ENCODE results near the gene MZT2A. TPM values are rescaled to one million over a fixed set of nuclear protein-coding genes. Genes with fewer than 3 reads are reported as not detected.
"Not testable (repeated sequence)": the region's sequence is repeated elsewhere in the genome, so short reads cannot be mapped to it uniquely, and the experiment has no call there.

The MZT2A gene
- total RNA-seq, 2 experiments from 2014 or later: 158 to 162 TPM

GRCh38 chr2:131476363-131476762 is 15.8 kb downstream of the MZT2A start:
- H3K27ac Mint-ChIP-seq; POLR2A ChIA-PET; intact Hi-C loops (cut with micrococcal nuclease); H3K27me3 Mint-ChIP-seq; H3K4me1 Mint-ChIP-seq (ENCODE audit: low read depth); H3K36me3 Mint-ChIP-seq (ENCODE audit: low read depth); ATAC-seq; H3K9me3 Mint-ChIP-seq; H3K4me3 Mint-ChIP-seq; DNase-seq; CTCF ChIA-PET: not testable (repeated sequence)

- POLR2A ChIA-PET: no interaction called here
- Mint-ChIP-seq H3K27ac (no peak within 1 kb of the TSS), H3K4me1 (ENCODE audit: low read depth) (peaks cover 3% of the 10 kb centered on the region), H3K27me3 (no peaks in the 10 kb centered on the region), H3K4me3 (no peak within 1 kb of the TSS), H3K36me3 (ENCODE audit: low read depth) (peaks cover 4% of the 10 kb centered on the region), H3K9me3 (no peaks in the 10 kb centered on the region)
- intact Hi-C loops (cut with micrococcal nuclease): no loop called here
- CTCF ChIA-PET: no interaction called here
- no peak for TF ChIP-seq CTCF (IDR thresholded peaks at IDR 0.05)
- no peak for DNase-seq
- ATAC-seq: no peak
Observed at GRCh38 chr2:131475831-131476230, 16.4 kb downstream of the MZT2A start, which contains the start of gene TUBA3D. Gene TUBA3D (plus strand): TSS chr2:131476119. CDS start chr2:131476200, 81 bp downstream.

GRCh38 chr2:131473266-131473665 is 18.9 kb downstream of the MZT2A start:
- ATAC-seq; POLR2A ChIA-PET; H3K9me3 Mint-ChIP-seq; H3K27ac Mint-ChIP-seq; H3K27me3 Mint-ChIP-seq; intact Hi-C loops (cut with micrococcal nuclease); H3K36me3 Mint-ChIP-seq (ENCODE audit: low read depth); H3K4me1 Mint-ChIP-seq (ENCODE audit: low read depth); H3K4me3 Mint-ChIP-seq; DNase-seq; CTCF ChIA-PET: not testable (repeated sequence)

- H3K27me3 Mint-ChIP-seq; CTCF ChIA-PET; H3K4me3 Mint-ChIP-seq; H3K27ac Mint-ChIP-seq; POLR2A ChIA-PET; H3K36me3 Mint-ChIP-seq (ENCODE audit: low read depth); H3K9me3 Mint-ChIP-seq; H3K4me1 Mint-ChIP-seq (ENCODE audit: low read depth); intact Hi-C loops (cut with micrococcal nuclease); ATAC-seq; DNase-seq: not testable (repeated sequence)
Observed at GRCh38 chr2:131471624-131472023, 20.6 kb downstream of the MZT2A start.

- H3K36me3 Mint-ChIP-seq (ENCODE audit: low read depth); intact Hi-C loops (cut with micrococcal nuclease); DNase-seq; CTCF ChIA-PET; POLR2A ChIA-PET; H3K4me1 Mint-ChIP-seq (ENCODE audit: low read depth); H3K27me3 Mint-ChIP-seq; H3K4me3 Mint-ChIP-seq; H3K9me3 Mint-ChIP-seq; ATAC-seq; H3K27ac Mint-ChIP-seq: not testable (repeated sequence)
Observed at GRCh38 chr2:131470944-131471343, 21.3 kb downstream of the MZT2A start.

- POLR2A ChIA-PET; H3K27me3 Mint-ChIP-seq; intact Hi-C loops (cut with micrococcal nuclease); DNase-seq; H3K36me3 Mint-ChIP-seq (ENCODE audit: low read depth); H3K9me3 Mint-ChIP-seq; ATAC-seq; H3K4me3 Mint-ChIP-seq; H3K4me1 Mint-ChIP-seq (ENCODE audit: low read depth); H3K27ac Mint-ChIP-seq: not testable (repeated sequence)
- CTCF ChIA-PET: interaction anchor here (0.9 kb wide), 1 partner anchor 54 kb away, joined by 3 read pairs; no protein-coding TSS in a partner anchor
Observed at GRCh38 chr2:131467722-131468121, 24.5 kb downstream of the MZT2A start.

GRCh38 chr2:131454914-131455313 is 37.3 kb downstream of the MZT2A start:
- DNase-seq; H3K27ac Mint-ChIP-seq; H3K4me1 Mint-ChIP-seq (ENCODE audit: low read depth); H3K4me3 Mint-ChIP-seq; H3K9me3 Mint-ChIP-seq; CTCF ChIA-PET; POLR2A ChIA-PET; ATAC-seq; intact Hi-C loops (cut with micrococcal nuclease); H3K36me3 Mint-ChIP-seq (ENCODE audit: low read depth): not testable (repeated sequence)
- peaks cover 19% of the 10 kb centered on the region for H3K27me3 Mint-ChIP-seq

- intact Hi-C loops (cut with micrococcal nuclease); DNase-seq; CTCF ChIA-PET; H3K4me3 Mint-ChIP-seq; H3K27ac Mint-ChIP-seq; H3K9me3 Mint-ChIP-seq; POLR2A ChIA-PET; H3K4me1 Mint-ChIP-seq (ENCODE audit: low read depth); H3K36me3 Mint-ChIP-seq (ENCODE audit: low read depth): not testable (repeated sequence)
- peak; percentile 69 for ATAC-seq
- H3K27me3 Mint-ChIP-seq: peaks cover 15% of the 10 kb centered on the region
Observed at GRCh38 chr2:131451265-131451949, 40.8 kb downstream of the MZT2A start.

GRCh38 chr2:131447981-131448380 is 44.2 kb downstream of the MZT2A start:
- H3K4me3 Mint-ChIP-seq; H3K27ac Mint-ChIP-seq; intact Hi-C loops (cut with micrococcal nuclease); H3K27me3 Mint-ChIP-seq; CTCF ChIA-PET; DNase-seq; H3K36me3 Mint-ChIP-seq (ENCODE audit: low read depth); POLR2A ChIA-PET; H3K4me1 Mint-ChIP-seq (ENCODE audit: low read depth); ATAC-seq; H3K9me3 Mint-ChIP-seq: not testable (repeated sequence)

Measured in activated CD8-positive, alpha-beta T cell treated with anti-CD3 and anti-CD28 coated beads for 36 hours (primary cell).